HG03103 (cell line): ENCODE data around the gene PRDM13.
"Not testable (repeated sequence)": the region's sequence is repeated elsewhere in the genome, so short reads cannot be mapped to it uniquely, and the experiment has no call there.

Experiments used
- ATAC-seq: cut with Tn5 transposase; IDR thresholded peaks from one replicate; pipeline ENCODE4 v1.9.1; 2021; ENCODE audit warnings: low read depth; ENCODE audit not compliant: unreplicated experiment

The PRDM13 gene

GRCh38 chr6:99618649-99619408 lies 12.2 kb downstream of the PRDM13 start:
- ATAC-seq, result no peak

- no peak for ATAC-seq
Observed at GRCh38 chr6:99619409-99619762, 12.8 kb downstream of the PRDM13 start.

- not testable (repeated sequence) for ATAC-seq
Observed at GRCh38 chr6:99622044-99622443, 15.4 kb downstream of the PRDM13 start.

GRCh38 chr6:99629293-99629692 lies 22.7 kb downstream of the PRDM13 start:
- ATAC-seq, result no peak

DNA sequence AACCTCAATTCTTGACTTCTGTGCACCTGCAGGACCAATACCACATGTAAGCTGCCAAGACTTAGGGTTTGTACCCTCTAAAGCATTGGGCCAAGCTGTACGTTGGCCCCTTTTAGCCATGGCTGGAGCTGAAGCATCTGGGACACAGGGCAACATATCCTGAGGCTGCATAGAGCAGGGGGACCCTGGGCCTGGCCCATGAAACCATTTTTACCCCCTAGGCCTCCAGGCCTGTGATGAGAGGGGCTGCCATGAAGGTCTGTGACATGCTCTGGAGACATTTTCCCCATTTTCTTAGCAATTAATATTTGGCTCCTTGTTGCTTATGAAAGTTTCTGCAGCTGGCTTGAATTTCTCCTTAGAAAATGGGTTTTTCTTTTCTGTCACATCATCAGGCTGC lies 31.0 kb downstream of the PRDM13 start:
- no peak for ATAC-seq

GRCh38 chr6:99638358-99638757 lies 31.7 kb downstream of the PRDM13 start:
- not testable (repeated sequence) for ATAC-seq

DNA sequence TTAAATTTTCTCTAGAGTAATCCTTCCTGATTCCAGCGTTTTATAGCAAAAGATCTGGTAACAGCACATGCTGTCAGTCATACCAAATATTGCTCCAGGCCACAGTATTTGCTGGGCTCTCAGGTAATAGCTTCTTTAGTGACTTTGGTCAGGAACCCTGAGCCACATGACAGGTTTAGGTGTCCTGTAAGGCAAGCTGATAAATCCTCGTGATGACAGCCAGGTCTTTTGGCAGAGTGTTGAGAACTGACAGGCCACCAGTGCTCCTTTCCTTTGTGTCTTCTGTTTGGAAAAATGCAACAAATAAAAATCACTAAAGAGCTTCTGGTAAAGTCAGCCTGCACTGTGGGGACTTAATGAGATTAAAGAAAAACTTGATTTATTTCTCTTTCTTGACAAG lies 34.6 kb downstream of the PRDM13 start:
- no peak for ATAC-seq

DNA sequence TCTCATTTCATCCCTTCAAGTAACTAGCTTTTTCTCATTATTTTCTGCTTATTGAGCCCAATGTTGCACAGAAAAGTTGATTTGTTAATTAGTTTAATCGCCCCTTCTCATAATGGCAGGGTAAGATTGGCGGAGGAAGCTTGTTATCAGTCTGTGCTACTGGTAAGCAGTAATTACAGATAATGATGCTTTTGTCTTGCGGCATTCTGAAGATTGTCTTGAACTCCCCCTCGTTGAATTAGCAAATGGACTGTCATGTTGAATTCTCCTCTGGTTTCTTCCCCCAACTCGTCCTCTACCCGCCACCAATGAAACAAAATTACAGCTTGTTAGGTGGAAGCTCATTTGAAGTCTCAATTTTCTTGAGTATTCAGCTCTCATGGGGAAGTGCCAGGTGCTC lies 39.4 kb downstream of the PRDM13 start:
- ATAC-seq, result no peak

GRCh38 chr6:99650091-99650571 lies 43.5 kb downstream of the PRDM13 start:
- ATAC-seq, result not testable (repeated sequence)

- no peak for ATAC-seq
Observed at GRCh38 chr6:99660206-99660605, 53.6 kb downstream of the PRDM13 start.

DNA sequence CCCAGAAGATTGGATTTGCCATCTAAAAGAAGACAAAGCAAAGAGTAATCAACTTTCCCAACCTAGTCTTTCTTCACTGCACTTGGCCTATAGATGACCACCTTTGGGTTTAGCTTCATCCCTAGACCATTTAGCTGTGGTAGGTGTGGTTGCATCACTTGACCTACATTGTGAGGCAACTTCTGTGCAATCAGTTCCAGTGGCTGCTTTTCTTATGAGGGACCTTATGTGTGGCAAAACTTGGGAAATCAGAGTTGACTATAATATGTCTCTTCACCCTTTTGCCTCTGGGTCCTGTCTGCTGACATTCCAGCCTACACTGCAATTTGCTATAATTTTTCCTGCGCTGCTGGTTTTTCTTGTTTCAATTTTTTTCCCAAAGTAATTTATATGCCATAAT lies 55.2 kb downstream of the PRDM13 start:
- ATAC-seq, result no peak

DNA sequence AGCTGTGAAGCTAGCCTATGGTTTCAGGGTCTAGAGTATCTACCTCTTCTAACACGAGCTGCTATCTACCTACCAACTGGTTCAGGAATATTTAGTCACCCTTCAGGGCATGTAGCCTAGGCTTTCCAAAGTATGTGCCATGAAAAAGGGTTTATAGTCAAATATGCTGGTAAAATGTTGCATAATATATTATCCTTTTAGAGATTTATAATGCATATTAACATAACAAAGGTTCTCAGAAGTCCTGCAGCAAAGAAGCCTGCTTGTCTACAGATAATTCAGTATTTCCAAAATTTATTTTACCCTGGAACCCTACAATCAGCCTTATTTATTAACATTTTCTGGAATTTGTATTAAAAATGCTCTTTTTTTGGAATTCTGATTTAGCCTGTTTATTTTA lies 56.0 kb downstream of the PRDM13 start:
- no peak for ATAC-seq
